GM19397 (cell line): Measurements from ENCODE around the gene BLACAT1.
"Not testable (repeated sequence)": the region's sequence is repeated elsewhere in the genome, so short reads cannot be mapped to it uniquely, and the experiment has no call there.

ENCODE experiments used
- ATAC-seq: cut with Tn5 transposase; IDR thresholded peaks from one replicate; pipeline ENCODE4 v1.9.1; 2021; ENCODE audit warnings: mild to moderate bottlenecking, moderate library complexity; ENCODE audit not compliant: unreplicated experiment

The BLACAT1 gene

GRCh38 chr1:205442051-205442725 lies 13.7 kb downstream of the BLACAT1 start:
- ATAC-seq = no peak

- no peak for ATAC-seq
Measured at GRCh38 chr1:205441716-205442050, 14.2 kb downstream of the BLACAT1 start.

- ATAC-seq = no peak
Measured at GRCh38 chr1:205441318-205441633, 14.6 kb downstream of the BLACAT1 start.

DNA sequence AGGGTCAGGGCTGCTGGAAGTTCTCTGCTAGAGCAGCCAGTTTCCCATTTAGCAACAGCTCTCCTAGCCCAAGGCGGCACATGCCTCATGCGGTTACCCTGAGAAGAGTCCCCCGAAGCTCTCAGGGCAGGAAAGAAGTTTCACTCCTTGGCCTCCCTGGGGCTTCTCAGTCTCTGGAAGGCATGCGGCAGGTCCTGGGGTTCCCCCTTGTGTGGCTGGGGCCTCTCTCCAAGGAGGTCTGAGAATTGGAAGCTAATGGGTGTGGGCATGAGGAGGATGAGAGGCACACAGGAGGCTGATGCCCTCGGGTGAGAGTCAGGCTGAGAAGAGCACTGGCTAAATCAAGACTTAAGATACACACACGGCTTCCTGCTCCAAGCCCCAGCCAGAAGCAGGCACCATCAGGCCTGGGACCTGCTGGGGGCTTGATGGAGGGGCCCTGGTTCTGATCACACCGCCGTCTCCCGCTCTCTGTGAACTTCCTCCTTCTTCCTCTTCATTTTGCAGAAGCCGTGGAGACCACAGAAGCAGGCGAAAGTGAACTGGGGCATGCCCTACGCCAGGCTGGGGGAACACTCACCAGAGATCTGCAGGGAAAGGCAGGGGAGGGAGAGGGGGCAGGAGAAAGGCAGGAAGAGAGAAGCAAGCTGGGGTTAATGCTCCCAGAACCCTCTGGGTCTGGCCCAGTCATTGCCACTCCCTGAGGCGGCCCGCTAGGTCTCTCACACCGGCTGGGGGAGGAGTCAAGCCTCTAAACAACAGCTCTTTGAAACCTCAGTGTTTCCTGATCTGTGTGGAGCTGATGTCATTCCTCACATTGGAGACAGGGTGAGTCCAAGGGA lies 15.1 kb downstream of the BLACAT1 start:
- peak; percentile 63 for ATAC-seq

DNA sequence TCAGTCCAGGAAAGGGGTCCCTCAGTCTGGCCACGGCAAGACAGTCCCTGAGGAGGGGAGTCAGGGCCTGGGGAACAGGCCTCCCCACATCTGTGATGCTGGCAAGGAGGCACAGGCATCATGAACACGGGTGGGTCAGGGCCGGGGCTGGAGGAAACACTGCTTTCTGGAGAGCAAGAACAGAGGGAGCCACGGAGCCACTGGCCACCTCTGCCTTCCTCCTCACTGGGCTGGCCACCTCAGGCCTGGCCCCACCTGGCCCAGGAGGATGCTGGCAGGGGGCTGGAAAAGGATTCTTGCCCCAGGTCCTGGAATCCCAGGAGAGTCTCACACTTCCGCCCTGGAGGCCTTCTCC lies 15.7 kb downstream of the BLACAT1 start:
- no peak for ATAC-seq

- ATAC-seq = no peak
Measured at GRCh38 chr1:205438213-205439158, 17.4 kb downstream of the BLACAT1 start.

GRCh38 chr1:205437570-205437969 lies 18.3 kb downstream of the BLACAT1 start:
- no peak for ATAC-seq

DNA sequence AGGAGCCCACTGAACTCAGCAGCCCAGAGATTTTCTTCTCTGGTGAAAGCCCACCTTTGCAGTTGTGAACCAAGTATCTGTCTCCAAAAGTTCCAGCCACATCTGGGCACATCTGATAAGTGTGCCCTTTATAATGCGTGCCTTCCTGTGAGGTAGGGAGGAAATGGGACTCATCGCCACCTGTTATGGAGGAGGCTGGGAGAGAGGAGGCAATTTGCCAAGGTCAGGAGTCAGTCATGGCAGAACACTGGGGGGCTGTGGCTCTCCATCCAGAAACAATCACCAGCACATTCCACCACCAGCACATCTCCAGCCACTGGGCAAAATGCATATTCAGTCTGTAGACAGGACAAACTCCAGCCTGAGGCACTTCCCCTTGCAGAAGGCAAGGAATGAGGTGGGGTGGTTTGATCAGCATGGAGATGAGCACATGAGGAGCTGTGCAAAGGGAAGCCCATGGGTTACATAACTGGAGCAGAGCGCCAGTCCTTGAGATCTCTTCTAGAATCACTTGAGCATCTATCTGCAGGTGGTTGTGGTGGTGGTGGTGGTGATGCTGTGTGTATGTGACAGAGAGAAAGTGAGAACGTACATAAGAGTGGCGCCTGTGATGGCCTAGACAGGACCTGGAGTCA lies 19.0 kb downstream of the BLACAT1 start:
- no peak for ATAC-seq

DNA sequence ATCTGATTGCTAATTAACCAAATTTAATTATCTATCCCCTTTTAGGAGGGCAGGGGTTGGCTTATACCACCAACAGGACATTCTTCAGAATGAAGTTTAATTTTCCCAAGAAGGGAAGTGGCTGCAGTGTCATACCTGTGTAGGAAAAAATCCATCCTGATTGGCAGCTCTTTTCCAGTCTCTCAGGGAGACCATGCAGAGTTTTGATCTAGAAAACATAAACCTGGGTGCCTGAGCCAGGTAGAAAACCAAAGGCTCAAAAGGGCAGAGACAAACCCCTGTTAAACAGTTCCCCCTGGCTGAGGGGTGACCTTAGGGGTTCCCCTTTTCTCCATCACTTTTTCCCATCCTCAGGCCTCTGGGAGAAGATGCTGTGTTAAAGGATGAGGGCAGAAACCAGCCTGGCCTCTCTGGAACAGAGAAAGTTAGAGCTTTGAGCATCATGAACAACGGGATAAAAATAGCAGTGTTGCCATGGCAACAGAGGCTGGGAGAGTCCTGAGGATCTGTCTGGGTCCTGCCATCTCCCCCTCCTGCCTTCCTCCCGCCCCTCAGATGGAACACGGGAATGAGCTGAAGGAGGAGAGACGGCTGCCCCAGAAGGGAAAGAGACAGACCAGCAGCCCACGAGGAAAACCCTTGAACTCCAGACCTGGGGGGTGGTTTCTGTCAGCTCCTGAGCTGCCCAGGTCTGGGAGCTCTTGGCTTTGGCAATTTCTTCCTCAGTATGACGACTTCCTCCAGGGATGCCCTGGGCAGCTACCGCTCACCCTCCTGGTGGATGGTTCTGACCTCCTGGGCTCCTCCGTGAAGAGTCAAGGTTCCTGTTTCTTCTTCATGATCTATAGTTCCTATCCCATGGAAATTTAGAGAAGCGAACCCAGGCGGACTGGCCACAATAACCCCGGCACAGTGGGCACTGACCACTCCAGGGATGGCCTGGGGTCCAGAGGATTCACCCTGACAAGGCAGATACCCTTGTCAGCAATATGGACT lies 20.0 kb downstream of the BLACAT1 start:
- no peak for ATAC-seq

DNA sequence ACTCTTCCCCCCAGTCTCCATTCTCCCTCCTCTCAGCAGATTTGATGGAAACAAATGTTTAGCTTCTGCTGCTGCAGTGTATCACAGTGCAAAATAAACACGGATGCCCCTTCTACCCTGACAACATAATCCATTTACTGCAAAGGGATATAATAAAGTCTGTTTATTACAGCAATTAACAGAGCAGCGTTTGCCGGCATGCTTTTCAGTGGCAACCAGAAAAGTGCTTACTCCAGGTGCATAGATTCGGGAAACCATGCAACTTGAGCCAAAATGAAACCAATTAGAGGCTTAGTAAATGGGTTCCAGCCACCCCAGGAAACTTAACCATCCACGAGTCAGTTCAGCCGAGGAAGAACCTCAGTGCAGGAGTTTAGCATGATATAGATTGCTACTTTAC lies 21.1 kb downstream of the BLACAT1 start:
- ATAC-seq = no peak

- not testable (repeated sequence) for ATAC-seq
Measured at GRCh38 chr1:205432692-205433091, 23.2 kb downstream of the BLACAT1 start.

- no peak for ATAC-seq
Measured at GRCh38 chr1:205432116-205432515, 23.7 kb downstream of the BLACAT1 start.

- no peak for ATAC-seq
Measured at GRCh38 chr1:205430696-205431305, 25.0 kb downstream of the BLACAT1 start.

DNA sequence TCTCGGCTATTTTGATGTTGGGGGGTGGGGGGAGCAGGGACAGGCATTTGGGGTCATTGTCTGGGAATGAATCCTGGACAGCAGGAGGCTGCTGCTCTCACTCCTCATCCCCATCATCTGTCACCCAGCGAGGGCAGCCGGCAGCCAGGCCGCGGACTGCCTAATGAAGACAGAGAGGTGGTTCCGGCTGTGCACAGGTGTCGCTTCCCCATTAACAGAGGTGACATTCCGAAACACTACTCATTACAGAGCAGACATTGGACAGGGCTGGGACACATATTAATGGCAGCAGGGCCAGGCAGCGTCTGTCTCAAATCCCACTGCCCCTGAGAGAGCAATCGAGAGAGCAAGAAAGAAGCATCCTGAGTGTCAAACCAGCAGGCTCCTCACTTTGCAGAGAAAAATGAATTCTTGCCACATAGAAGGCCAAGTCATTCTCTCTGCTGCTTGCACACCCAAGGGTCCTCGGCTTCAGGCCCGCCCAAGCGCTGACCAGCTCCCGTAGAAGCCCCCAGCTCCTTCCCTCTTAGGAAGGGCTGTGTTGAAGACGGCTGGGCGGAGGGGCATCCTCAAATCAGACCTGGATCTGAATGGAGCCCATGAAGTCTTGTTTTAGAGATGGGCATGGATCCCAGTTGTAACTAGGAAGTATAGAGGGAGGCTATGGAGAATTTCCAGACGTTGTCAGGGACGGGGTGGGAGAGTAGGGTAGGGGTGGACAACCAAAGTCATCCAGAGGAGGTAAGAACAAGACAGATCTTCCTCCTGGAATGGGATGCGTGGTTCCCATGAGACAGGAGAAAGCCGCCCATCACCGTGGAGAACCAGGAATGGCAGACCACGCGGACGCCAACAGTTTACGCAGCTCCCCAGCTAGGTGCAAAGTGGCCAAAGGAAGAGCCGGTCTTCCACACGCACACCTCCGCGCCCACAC lies 25.8 kb downstream of the BLACAT1 start:
- ATAC-seq = no peak

DNA sequence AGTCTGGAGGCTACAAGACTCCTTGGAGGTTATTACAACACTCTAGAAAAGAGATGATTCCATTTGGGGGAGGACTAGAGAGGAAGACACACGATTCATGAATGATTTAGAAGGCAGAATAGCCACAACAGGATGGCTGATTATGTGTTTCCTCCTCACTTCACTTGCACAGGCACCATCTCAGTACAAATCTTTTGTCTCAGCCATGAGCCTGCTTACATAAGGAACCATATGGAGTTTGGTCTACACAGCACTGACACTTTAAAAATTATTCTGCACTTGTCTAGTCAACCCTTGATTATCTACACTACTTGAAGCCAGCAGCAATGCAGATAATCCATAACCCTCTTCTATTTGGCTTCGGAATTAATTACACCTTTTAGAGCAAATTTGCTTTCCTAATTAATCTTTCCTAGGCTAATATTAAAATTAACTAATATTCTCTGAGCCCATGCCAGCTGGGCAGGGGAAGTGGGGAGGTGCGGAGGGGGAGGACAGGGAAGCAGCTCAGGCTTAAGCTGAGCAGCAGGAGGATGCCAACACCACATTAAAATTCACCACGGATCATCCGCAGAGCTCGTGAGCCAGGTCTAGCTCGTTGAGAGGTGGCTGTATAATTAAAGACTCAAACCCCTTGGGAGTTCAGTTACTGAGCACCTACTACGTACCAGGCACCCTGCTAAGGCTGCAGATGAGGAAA lies 30.8 kb downstream of the BLACAT1 start:
- no peak for ATAC-seq

DNA sequence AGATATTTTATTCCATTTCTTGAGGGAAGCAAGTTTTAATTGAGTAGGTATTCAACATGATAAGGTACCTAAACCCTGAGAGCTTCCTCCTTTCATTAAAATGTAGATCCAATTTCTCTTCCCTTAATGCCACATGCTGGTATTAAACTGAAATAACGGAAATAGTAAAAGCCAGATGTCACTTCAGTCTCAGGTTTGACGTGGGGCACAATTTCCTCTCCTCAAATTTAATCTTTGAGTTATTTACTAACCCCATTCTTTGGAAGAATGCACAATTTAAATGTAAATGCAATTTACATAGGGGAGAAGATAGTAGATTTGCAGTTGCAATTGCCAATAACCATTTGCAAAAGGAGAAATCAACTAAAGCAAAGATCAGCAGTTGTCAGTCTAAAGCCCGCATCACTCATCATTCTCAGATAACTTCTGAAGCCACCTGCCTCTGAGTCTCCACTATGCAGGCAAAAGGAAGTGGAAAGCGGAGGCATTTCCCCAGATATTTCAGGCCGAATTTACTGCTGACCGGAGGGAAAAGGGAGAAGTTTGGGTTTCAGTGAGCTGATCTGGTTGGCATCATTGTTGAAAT lies 31.9 kb downstream of the BLACAT1 start:
- ATAC-seq = no peak

DNA sequence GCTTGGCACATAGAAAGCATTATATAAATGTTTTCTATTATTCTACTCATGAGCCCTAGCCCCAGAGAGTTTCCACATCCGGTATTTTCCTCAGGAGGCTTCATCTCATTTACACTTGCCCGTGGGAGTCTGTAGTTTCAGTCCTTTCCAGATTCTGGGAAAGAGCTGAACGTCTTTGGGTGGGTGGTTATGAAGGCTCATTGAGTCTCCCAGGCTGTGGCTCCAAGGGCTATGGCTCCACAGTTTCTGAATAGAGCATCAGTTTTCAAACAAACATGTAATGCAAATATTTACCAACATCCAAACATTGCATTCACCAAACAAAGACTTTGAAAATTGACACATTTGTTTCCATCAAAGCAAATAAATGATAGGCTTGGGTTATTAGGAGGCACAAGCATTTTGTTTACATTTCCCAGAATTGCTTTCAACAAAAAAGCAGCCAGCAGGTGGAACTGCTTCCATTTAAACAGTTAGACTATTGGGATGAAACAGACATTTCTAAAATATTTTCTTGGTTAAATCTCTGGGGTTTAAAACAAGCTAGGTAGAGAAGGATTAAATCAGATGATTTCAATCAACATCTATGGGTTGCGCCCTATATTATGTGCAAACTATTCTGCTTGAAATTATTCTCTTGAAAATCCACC lies 32.7 kb downstream of the BLACAT1 start:
- no peak for ATAC-seq
